GM20431 (cell line): ENCODE results near the gene FDXACB1.

ENCODE experiments used
- in situ Hi-C: fragments of 300-500 bp; cut with MseI, MboI; formaldehyde crosslinking; loops from one replicate; pipeline ENCODE4 v1.15.0; 2020; ENCODE audit warnings: low sequenced_read_pairs; ENCODE audit not compliant: unreplicated experiment

Gene FDXACB1, protein sequence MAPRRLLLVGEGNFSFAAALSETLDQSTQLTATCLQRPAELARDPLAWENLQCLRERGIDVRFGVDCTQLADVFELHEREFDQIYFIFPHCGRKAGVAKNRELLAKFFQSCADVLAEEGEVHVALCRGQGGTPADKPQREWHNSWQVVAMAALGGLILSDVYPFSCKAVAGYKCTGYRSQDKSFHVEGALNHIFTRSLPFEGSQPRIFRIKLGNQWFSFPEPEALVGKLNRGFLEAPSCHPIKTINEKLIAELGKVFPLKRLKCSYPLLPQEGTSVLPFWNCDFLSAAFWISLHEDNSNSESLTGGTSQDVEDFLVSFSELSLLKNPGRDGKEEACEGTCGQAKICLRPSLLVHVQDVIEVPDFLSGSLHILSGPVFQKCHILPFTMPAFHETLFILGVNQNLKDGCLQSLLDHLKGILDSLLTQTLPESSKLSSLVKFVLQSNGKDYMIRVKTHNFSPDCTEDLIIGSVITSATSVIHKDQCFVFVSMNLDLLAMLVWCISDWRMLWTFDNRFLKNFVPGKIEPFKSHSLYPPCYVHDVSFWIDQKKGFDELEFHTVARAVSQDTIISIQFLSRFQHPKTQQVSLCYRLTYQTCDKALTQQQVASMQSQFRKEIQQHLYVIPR

GRCh38 chr11:111878849-111879636, at the start of gene FDXACB1, which contains the start of gene CFAP68:
TSS of gene FDXACB1 (minus strand) at chr11:111879165. CDS start at chr11:111879132, 33 bp downstream.
TSS of gene CFAP68 (plus strand) at chr11:111879541. CDS start at chr11:111879561, 20 bp downstream.
- in situ Hi-C loops, result no loop called here

- in situ Hi-C loops, result no loop called here
Measured at GRCh38 chr11:111926505-111927391, 47.8 kb upstream of the FDXACB1 start.

DNA sequence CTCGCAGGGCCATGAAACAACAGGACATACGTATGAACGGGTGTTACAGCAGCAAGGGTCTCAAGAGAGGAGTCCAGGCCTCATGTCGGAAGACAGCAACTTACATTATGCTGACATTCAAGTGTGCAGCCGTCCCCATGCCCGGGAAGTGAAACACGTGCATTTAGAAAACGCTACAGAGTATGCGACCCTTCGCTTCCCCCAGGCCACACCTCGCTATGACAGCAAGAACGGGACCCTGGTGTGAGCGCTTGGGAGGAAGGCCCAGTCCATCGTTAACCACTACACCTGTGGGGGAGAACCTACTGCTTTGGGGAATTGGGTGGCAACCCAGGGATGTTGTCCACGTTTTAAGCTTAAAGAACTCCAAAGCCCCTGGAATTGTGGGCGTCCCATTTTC, 47.0 kb upstream of the FDXACB1 start:
- in situ Hi-C loops, result no loop called here

DNA sequence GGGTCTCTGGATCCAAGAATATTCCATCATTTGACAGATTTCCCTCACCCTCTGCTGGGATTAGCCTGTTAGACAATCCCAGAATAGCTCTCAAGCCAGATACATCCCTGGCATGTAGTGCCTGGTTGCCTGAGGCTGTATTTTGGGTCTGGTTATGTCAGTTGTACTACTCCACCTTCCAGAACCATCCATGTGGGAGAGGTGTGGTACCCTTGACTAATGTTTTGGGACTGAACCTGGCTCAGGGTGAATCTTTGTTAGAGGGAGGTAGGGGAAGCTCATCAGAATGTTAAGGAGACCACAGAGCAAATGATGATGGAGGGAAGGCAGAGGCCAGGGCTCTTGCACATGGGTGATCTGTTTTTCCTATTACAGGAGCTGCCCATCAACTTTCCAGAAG, 45.0 kb upstream of the FDXACB1 start:
- in situ Hi-C loops, result no loop called here

DNA sequence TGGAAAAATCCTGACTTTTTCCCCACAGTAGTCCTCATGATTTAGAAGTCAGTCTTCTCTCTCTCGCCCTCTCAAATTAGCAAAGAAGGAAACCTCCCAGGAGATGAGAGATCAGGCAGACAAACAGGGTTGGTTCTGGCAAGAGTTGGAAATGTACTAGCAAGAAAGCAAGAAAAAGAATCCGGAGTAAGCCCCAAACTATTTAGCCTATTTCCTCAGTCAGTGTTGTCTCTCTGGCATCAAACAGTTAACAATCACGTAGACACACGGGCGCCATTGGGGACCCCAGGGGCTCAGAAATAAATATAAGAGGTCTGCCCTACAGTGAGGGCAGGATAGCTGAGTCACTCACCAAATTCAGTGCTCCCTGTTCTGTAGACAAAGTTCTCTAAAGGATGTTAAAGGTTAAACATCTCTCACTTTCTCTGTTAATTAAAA, 44.4 kb upstream of the FDXACB1 start:
- in situ Hi-C loops, result no loop called here

- in situ Hi-C loops, result no loop called here
Measured at GRCh38 chr11:111922803-111923202, 43.8 kb upstream of the FDXACB1 start.

- in situ Hi-C loops, result no loop called here
Measured at GRCh38 chr11:111921541-111922230, 42.7 kb upstream of the FDXACB1 start.

DNA sequence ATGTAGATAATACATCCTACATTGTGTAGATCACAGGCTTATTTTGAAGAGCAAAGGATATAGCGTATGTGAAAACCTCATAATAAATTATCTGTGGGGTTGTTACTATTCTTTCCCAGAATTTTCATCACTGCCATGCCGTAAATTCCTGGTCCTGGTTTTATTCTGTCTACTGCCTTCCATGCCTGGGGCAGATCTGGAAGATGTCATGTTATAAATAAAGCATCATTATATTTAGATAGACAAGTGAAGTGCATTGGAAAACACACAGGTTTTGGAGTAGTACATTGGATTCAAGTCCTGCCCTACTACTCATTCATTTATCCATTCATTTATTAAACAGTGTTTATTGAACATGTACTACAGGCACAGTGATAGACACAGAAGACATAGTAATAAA, 41.9 kb upstream of the FDXACB1 start:
- in situ Hi-C loops, result no loop called here

DNA sequence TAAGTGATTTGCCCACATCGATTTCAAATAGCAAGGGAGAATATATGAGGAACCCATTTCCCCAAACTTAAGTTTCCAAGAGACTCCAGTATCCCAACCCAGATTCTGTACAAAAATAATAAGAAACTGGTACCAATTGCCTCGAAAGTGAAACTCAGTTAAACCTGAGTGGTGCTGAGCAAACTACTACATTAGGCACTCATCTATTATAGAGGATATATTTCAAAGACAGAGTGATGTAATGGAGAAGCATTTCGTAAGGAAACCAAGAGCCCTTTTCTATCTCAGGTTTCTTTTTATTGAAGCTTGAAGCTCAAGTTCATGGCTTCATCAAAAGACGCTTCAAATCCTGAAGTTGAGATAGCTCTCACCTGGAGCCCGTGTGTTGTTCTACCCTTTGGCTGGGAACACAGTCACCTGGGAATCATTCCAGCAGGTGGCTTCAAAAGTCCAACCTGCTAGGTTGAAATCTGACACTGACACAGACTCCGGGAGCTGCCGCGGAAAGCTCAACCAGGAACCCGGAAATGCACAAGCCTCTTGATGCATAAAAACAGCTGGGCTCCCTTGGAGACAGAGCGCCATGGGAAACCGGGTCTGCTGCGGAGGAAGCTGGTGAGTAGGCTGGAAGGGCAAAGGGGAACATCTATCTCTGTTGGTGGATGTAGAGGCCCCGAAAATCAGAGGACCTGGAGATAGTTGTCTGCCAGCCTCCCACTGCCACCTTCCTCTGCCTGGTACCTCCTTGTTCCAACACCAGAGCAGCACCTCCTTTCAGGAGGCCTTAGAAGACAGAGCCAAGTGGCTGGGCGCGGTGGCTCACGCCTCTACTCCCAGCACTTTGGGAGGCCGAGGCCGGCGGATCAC, 39.7 kb upstream of the FDXACB1 start, which contains the start of gene C11orf52:
TSS of gene C11orf52 (plus strand) at position 524 of the 867 bp plus-strand sequence. CDS start at position 584, 60 bp downstream.
- in situ Hi-C loops, result no loop called here

GRCh38 chr11:111917788-111918187, 38.8 kb upstream of the FDXACB1 start:
- in situ Hi-C loops, result no loop called here

GRCh38 chr11:111917312-111917711, 38.3 kb upstream of the FDXACB1 start:
- in situ Hi-C loops, result no loop called here

DNA sequence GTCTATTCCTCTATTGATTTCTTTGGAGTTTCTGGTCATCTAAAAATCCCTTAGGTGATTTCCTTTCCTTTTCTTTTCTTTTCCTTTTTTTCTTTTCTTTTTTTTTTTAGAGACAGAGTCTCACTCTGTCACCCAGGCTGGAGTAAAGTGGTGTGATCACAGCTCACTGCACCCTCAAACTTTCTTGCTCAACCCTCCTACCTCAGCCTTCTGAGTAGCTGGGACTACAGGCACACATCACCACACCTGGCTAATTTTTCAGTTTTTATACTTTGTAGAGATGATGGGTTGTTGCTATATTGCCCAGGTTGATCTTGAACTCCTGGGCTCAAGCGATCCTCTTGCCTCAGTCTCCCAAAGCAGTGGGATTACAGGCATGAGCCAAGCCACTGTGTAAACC, 37.8 kb upstream of the FDXACB1 start:
- in situ Hi-C loops, result no loop called here

- in situ Hi-C loops, result no loop called here
Measured at GRCh38 chr11:111913997-111914396, 35.0 kb upstream of the FDXACB1 start.

DNA sequence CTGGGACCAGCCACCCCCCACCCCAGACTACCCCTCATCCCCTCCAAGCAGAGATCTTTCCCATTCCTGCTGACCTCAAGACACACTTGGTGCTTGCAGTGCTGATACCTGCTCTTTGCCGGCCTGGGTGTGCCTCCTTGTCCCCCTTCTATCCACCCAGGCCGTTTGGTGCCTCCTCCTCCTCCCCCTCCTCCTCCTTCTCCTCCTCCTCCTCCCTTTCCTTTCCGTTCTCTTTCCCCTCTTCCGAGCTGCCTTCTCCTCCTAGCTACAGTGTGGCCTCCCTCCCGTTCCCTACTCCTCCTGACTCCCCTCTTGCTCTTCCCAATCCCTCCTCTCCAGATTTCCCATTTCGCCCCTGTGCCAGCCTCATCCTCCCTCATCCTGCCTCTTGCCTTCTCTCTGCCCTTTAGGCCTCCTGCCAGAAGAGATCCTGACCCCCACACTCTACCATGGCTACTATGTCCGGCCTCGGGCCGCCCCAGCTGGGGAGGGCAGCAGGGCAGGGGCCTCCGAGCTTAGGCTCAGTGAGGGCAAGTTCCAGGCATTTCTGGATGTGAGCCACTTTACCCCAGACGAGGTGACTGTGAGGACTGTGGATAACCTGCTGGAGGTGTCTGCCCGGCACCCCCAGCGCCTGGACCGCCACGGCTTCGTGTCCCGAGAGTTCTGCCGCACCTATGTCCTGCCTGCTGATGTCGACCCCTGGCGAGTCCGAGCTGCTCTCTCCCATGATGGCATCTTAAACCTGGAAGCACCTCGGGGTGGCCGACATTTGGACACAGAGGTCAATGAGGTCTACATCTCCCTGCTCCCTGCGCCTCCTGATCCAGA, 34.3 kb upstream of the FDXACB1 start:
- in situ Hi-C loops, result no loop called here

- in situ Hi-C loops, result no loop called here
Measured at GRCh38 chr11:111912535-111912934, 33.6 kb upstream of the FDXACB1 start, which contains the start of gene HSPB2. TSS of gene HSPB2 (plus strand) at chr11:111912734. CDS start at chr11:111912830, 96 bp downstream.

DNA sequence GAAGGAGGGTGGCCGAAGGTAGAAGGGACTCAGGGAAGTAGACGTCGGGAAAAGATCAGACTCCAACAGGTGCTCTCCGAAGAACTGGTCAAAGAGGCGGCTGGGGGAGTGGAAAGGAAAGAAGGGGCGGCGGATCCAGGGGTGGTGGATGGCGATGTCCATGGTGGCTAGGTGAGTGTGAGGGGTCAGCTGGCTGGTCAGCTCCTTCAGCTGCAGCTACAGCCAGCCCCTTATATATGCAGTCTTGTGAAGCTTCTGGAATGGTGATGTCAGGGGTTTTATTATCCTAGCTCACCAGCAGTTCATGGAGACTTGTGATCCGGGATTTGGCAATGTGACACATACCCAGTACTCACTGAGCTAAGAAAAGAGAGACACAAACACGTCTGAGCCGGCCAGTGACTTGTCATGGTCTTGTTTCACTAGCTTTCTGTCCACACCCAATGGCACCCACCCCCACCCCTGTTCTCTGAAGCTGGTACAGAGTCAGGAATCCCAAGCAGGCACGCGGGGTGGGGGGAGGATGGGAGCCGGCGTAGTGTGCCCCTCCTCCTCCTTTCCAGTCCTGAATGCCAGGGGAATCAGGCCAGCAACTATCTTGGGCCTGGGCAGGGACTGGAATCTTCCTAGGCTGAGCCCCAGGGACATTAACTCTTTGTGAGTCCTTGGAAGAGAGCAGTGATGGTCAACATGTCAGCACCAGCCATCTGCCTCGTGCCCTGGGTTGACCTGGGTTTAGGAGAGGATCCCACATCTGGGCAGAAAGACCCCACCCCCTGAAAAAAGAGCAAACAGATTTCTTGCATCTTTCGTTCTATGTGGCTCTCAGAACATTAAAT, 32.8 kb upstream of the FDXACB1 start, which contains the start of gene CRYAB:
TSS of gene CRYAB (minus strand) at position 208 of the 839 bp plus-strand sequence. CDS start at position 162, 46 bp downstream.
- in situ Hi-C loops, result no loop called here
